HCEC 1CT (cell line): ENCODE measurements around the gene ZNF888.
"Not testable (repeated sequence)": the region's sequence is repeated elsewhere in the genome, so short reads cannot be mapped to it uniquely, and the experiment has no call there.

ENCODE experiments used
- DNase-seq: peaks from one replicate; pipeline ENCODE4 v3.0.0-alpha.2; 2017

ZNF888 gene

GRCh38 chr19:52868031-52868430 is 55.2 kb downstream of the ZNF888 start:
- not testable (repeated sequence) for DNase-seq

DNA sequence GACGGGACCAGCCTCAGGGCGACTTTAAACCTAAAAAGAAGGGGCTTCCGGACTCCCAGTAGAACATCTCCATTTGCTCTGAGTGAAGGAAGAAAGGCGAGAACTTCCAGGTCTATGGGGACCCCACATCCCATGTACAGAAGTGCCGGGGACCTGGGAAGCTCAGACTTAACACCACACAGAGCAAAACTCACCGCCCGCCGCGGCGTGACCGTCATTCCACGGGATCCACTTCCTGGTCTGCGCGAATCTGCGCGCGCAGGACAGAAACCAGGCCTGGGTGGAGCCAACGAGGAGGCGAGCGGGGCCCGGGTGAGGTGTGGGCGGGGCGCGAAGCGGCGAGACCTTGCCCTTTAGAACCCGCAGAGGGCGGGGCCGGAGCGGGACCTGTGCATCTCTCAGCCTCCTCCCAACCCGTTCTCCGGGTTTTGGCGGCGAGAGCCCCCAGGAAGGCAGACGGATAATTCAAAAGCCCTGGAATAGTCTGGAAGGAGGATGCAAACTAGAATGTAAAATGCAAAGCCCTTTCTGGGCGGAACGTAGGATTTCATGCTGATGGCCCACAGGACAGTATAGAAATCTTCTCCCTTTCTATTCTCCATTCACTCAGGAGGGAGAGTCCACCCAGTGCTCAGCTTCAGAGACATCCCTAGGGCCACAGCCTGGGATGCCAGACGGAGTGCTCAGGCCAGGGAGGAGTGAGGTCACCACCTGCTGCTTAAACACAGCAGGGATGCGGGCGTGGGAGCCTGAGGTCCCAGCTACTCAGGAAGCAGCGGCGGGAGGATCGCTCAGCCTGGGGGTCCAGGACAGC is 65.6 kb downstream of the ZNF888 start, which contains the start of gene ZNF468:
Gene ZNF468 (minus strand): TSS at position 242 of the 814 bp plus-strand sequence. CDS start 3,347 bp downstream, outside the sequence.
- peak; percentile 50 for DNase-seq

DNA sequence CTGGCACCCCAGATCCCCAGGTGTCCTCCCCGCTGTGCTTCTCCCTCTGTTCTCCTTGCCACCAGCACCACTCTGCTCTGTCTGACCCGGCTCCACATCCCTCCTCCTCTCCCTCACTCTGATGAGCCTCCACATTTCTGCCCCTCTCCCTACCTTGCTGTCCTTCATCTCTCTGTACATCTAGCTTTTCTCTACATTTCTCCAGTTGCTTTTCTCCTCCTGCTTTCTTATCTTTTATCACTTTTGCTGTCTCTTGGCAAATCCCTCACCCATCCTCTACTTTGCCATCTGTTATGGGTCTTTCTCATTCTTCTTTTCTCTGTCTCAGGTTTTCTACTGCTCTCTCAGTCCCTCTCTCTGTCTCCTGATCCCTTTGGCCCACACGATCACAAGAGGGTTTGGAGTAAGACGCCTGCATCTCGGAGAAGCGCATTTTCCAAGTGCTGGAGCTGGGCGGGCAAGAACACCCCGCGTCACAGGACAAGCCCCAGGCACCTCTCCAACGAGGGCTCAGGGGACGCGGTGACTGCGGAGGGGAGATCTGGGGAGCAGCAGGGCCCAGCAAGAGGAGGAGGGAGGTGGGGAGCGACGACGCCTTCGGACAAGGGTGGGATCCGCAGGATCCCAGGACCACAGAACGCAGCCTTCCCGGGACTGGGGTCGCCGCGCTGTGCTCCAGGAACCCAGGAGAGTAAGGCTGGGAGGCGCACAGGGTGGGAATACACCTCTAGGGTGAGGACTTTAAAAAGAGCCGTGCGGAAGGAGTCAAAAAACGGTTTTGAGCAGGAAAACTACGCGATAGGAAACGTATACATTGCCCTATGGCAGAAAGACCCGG is 66.5 kb downstream of the ZNF888 start:
- DNase-seq: not testable (repeated sequence)
